K562 (cell line): Measurements from ENCODE around the gene CHRDL2. TPM values are rescaled to one million over a fixed set of nuclear protein-coding genes. Genes with fewer than 3 reads are reported as not detected.

Experiments
- ATAC-seq: fragments of 200-7000 bp; cut with Tn5 transposase; 3 replicates; pipeline ENCODE4 v1.9.1; 2020; ENCODE audit warnings: moderate library complexity
- BruUV-seq: library from RNA; stranded (reverse); fragments of 400-500 nt; replicated peaks from 2 replicates; lab custom pipeline; 2021; lab: Mats Ljungman, UMichigan
- CTCF ChIA-PET: fragments of 300-600 bp; formaldehyde crosslinking; extraction: SDS; loops from one replicate; lab custom pipeline; 2021; ENCODE audit warnings: low intra/inter-chr PET ratio; lab: Yijun Ruan, JAX
- POLR2A ChIA-PET: fragments of 300-600, 350-650 bp; sonication (Branson Sonifier 250); formaldehyde crosslinking; extraction: SDS; loops from one replicate; lab custom pipeline; 2021; ENCODE audit warnings: antibody characterized with exemption, inconsistent platforms; lab: Yijun Ruan, JAX
- DNase-seq, 4 experiments: peaks; one replicate each; pipeline versions ENCODE4 v3.0.0 to v3.0.0-alpha.2; 2011 to 2018; ENCODE audit warnings: low spot score in 3 of 4, mixed read lengths in 3 of 4; ENCODE audit errors: extremely low read depth in 1 of 4
- FAIRE-seq: peaks from 2 replicates; lab custom pipeline; 2011; peaks lifted over from hg19 to GRCh38; lab: Jason Lieb, UNC
- H2AFZ ChIP-seq: 2 replicates; pipeline ENCODE4 v1.6.0; 2011; ENCODE audit warnings: low read depth, low read length, control low read depth, inconsistent platforms
- H3K27ac ChIP-seq: fragments of 200-600 bp; 3 replicates; pipeline ENCODE4 v1.8.0; 2011; ENCODE audit warnings: low read depth, mild to moderate bottlenecking, control low read depth, inconsistent platforms, low read length, moderate library complexity, mixed read lengths; ENCODE audit errors: extremely low read depth
- H3K27me3 ChIP-seq, 2 experiments: fragments of 300-600 bp in 1 of 2; 2 replicates in 1 of 2; 3 replicates in 1 of 2; pipeline versions ENCODE4 v1.6.0 to v1.8.0; 2011; ENCODE audit warnings: inconsistent platforms in 2 of 2, low read length in 2 of 2, mild to moderate bottlenecking in 1 of 2, mixed read lengths in 1 of 2, moderate library complexity in 1 of 2; ENCODE audit not compliant: control insufficient read depth in 2 of 2, insufficient read depth in 2 of 2
- H3K36me3 ChIP-seq: fragments of 300-600 bp; 3 replicates; pipeline ENCODE4 v1.8.0; 2011; ENCODE audit warnings: mild to moderate bottlenecking, low read length, inconsistent platforms; ENCODE audit not compliant: control insufficient read depth, insufficient read depth
- H3K4me1 ChIP-seq, 2 experiments: fragments of 200-600 bp in 1 of 2; replicated peaks in 1 of 2; 2 replicates in 1 of 2; 3 replicates in 1 of 2; pipeline versions ENCODE4 v1.5.1 to v1.8.0; 2011; ENCODE audit warnings: inconsistent platforms in 2 of 2, low read length in 2 of 2, mild to moderate bottlenecking in 1 of 2, mixed read lengths in 1 of 2, moderate library complexity in 1 of 2; ENCODE audit not compliant: control insufficient read depth in 2 of 2, insufficient read depth in 2 of 2
- H3K4me2 ChIP-seq: 2 replicates; pipeline ENCODE4 v1.6.1; 2011; ENCODE audit warnings: low read length, control low read depth, inconsistent platforms, mixed read lengths; ENCODE audit not compliant: insufficient read depth
- H3K4me3 ChIP-seq: fragments of 200-600 bp; sonication (generic), shearing (Covaris generic); 2 replicates; pipeline ENCODE4 v1.5.1; 2016; ENCODE audit warnings: control low read depth, inconsistent platforms
- H3K79me2 ChIP-seq: fragments of 200-600 bp; 3 replicates; pipeline ENCODE4 v1.8.0; 2011; ENCODE audit warnings: low read length, inconsistent platforms; ENCODE audit not compliant: control insufficient read depth, insufficient read depth
- H3K9ac ChIP-seq, 2 experiments: 2 replicates each; pipeline versions ENCODE4 v1.6.0 to v1.6.1; 2011; ENCODE audit warnings: low read depth in 2 of 2, low read length in 2 of 2, control low read depth in 1 of 2, inconsistent platforms in 1 of 2, mild to moderate bottlenecking in 1 of 2, mixed read lengths in 1 of 2; ENCODE audit not compliant: insufficient read depth in 1 of 2
- H3K9me1 ChIP-seq: one replicate; pipeline ENCODE4 v1.6.0; 2011; ENCODE audit warnings: inconsistent platforms, mild to moderate bottlenecking, low read length, moderate library complexity; ENCODE audit not compliant: control insufficient read depth, insufficient read depth
- H3K9me3 ChIP-seq: replicated peaks from 2 replicates; pipeline ENCODE4 v1.5.1; 2011; ENCODE audit warnings: low read depth, low read length, inconsistent platforms; ENCODE audit not compliant: control insufficient read depth, insufficient read depth
- H4K20me1 ChIP-seq: replicated peaks from 2 replicates; pipeline ENCODE4 v1.6.1; 2011; ENCODE audit warnings: low read length, inconsistent platforms, mixed read lengths; ENCODE audit not compliant: control insufficient read depth, insufficient read depth
- EGR1 ChIP-seq: fragments of 450-650 bp; conservative IDR thresholded peaks from 2 replicates; pipeline ENCODE4 v1.6.1; 2017; ENCODE audit warnings: mild to moderate bottlenecking
- GTF2E2 ChIP-seq: fragments of 200-800 bp; sonication (Bioruptor generic); IDR thresholded peaks from 2 replicates; pipeline ENCODE4 v1.6.1; 2016; ENCODE audit warnings: missing genetic modification characterization, missing compliant biosample characterization
- NFE2 ChIP-seq: IDR thresholded peaks from 2 replicates; pipeline ENCODE4 v1.6.1; 2014; ENCODE audit warnings: antibody characterized with exemption, low read depth
- SNIP1 ChIP-seq: fragments of 450-650 bp; IDR thresholded peaks from 2 replicates; pipeline ENCODE4 v1.7.1; 2017; ENCODE audit warnings: low read depth, mild to moderate bottlenecking
- STAG1 ChIP-seq: sonication (generic); formaldehyde crosslinking; IDR thresholded peaks from 2 replicates; pipeline ENCODE4 v1.5.0; 2020; ENCODE audit warnings: missing genetic modification reagents, borderline replicate concordance
- TRIM28 ChIP-seq: fragments of 450-650 bp; IDR thresholded peaks from 2 replicates; pipeline ENCODE4 v1.6.1; 2017
- XRCC4 ChIP-seq: IDR thresholded peaks from one replicate; pipeline ENCODE4 v1.6.1; 2011; ENCODE audit not compliant: insufficient read depth, insufficient read length; ENCODE audit errors: extremely low read depth
- ZBTB17 ChIP-seq: fragments of 450-650 bp; formaldehyde crosslinking; IDR thresholded peaks from 2 replicates; pipeline ENCODE4 v1.4.0; 2020; ENCODE audit warnings: mild to moderate bottlenecking
- ZNF282 ChIP-seq: sonication (generic); formaldehyde crosslinking; IDR thresholded peaks from 2 replicates; pipeline ENCODE4 v1.8.1; 2023; ENCODE audit warnings: missing genetic modification reagents
- ZNF512 ChIP-seq: IDR thresholded peaks from 2 replicates; pipeline ENCODE4 v1.6.1; 2016; ENCODE audit warnings: missing genetic modification characterization, missing compliant biosample characterization
- ZNF644 ChIP-seq: fragments of 200-800 bp; sonication (Bioruptor generic); IDR thresholded peaks from 2 replicates; pipeline ENCODE4 v1.6.1; 2016; ENCODE audit warnings: low read depth, missing genetic modification characterization, missing compliant biosample characterization
- WGBS: fragments of 100-300 bp; shearing (Covaris generic); methylation state at CpG from one replicate; pipeline ENCODE4 v1.1.6; 2016; ENCODE audit warnings: low coverage, mixed read lengths; ENCODE audit not compliant: insufficient coverage; ENCODE audit errors: missing lambda C conversion rate; 5-methylcytosine and 5-hydroxymethylcytosine counted together
- in situ Hi-C: fragments of 300-500 bp; cut with MboI; formaldehyde crosslinking; loops from 4 replicates; pipeline ENCODE4 v1.15.0; 2018; ENCODE audit warnings: inconsistent platforms, mixed read lengths
- intact Hi-C: fragments of 100-400 bp; cut with micrococcal nuclease; formaldehyde crosslinking; loops from 2 replicates; pipeline ENCODE4 v1.14.2; 2022
- polyA plus RNA-seq, 8 experiments: library from polyadenylated mRNA; depleted of rRNA in 4 of 8; stranded (reverse) in 5 of 8; unstranded in 3 of 8; fragments of >200 nt; fragmentation: Nextera tagmentation in 2 of 8; fragmentation: Illumina TruSeq in 1 of 8; extraction: Ambion mirVana in 2 of 8; extraction: Trizol in 1 of 8; gene quantifications; 2 replicates each; pipeline versions ENCODE4 v1.2.1 to v1.2.3, GENCODE V29; 2011 to 2014; ENCODE audit warnings: inconsistent platforms in 1 of 8, missing spikeins in 1 of 8
- total RNA-seq, 7 experiments: library from RNA; depleted of rRNA in 6 of 7; stranded (reverse); fragments of >200 nt in 6 of 7; fragmentation: Illumina TruSeq in 2 of 7; extraction: Trizol in 2 of 7; gene quantifications; 2 replicates each; pipeline versions ENCODE4 v1.2.1 to v1.2.3, GENCODE V29; 2011 to 2021; ENCODE audit warnings: low replicate concordance in 1 of 7
- TF ChIP-seq, protein P1 (sequence below): fragments of 250-450 bp; sonication (Bioruptor Pico); IDR thresholded peaks from 2 replicates; pipeline ENCODE4 v1.9.0; 2021; ENCODE audit warnings: mild to moderate bottlenecking, inconsistent platforms

CHRDL2 gene
- total and polyA plus RNA-seq, 9 of the 15 experiments (the other 6 are each of a cell fraction or from before 2014, with no cell fraction given): not detected

- H3K27ac ChIP-seq: no peak overlapping the region
- intact Hi-C loops: no loop called here
- DNase-seq (no peak), FAIRE-seq (no peak)
- no peaks in the 10 kb centered on the region for H3K36me3 ChIP-seq
- no peaks in the 10 kb centered on the region for H3K9me1 ChIP-seq
- no peak overlapping the region for H3K9ac ChIP-seq
- no peaks in the 10 kb centered on the region; a peak in 1 of 5 replicates for H3K4me1 ChIP-seq
- no peak overlapping the region for H3K4me3 ChIP-seq
- 28% methylated on average over 4 of the region's 4 CpGs for WGBS
- H3K27me3 ChIP-seq: peaks cover 0 to 2% of the 10 kb centered on the region in 2 experiments; a peak in 1 of 5 replicates
- H3K79me2 ChIP-seq: no peaks in the 10 kb centered on the region
- H4K20me1 ChIP-seq: no peaks in the 10 kb centered on the region
- no peaks in the 10 kb centered on the region for H3K9me3 ChIP-seq
- no peak for TF ChIP-seq GTF2E2 (tag)
- no peak for TF ChIP-seq ZNF512 (tag)
- no peak for TF ChIP-seq EGR1
- TF ChIP-seq XRCC4: no peak
- TF ChIP-seq STAG1 (CRISPR knock-in tag): no peak
- TF ChIP-seq ZNF644: no peak
- no peak for TF ChIP-seq TRIM28
- TF ChIP-seq ZBTB17: no peak
- no peak for TF ChIP-seq NFE2
- no peak for TF ChIP-seq ZNF282 (CRISPR knock-in tag)
- TF ChIP-seq, protein P1, sequence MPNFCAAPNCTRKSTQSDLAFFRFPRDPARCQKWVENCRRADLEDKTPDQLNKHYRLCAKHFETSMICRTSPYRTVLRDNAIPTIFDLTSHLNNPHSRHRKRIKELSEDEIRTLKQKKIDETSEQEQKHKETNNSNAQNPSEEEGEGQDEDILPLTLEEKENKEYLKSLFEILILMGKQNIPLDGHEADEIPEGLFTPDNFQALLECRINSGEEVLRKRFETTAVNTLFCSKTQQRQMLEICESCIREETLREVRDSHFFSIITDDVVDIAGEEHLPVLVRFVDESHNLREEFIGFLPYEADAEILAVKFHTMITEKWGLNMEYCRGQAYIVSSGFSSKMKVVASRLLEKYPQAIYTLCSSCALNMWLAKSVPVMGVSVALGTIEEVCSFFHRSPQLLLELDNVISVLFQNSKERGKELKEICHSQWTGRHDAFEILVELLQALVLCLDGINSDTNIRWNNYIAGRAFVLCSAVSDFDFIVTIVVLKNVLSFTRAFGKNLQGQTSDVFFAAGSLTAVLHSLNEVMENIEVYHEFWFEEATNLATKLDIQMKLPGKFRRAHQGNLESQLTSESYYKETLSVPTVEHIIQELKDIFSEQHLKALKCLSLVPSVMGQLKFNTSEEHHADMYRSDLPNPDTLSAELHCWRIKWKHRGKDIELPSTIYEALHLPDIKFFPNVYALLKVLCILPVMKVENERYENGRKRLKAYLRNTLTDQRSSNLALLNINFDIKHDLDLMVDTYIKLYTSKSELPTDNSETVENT (CRISPR knock-in tag): no peak
- no peak for TF ChIP-seq SNIP1
- TF ChIP-seq, all 486 proteins: peak for 0
- Histone ChIP-seq H3K4me2 (no peak overlapping the region), H2AFZ (peak overlapping the region; percentile 32; the same call in 1 of the 2 replicates)
- ChIA-PET POLR2A (interaction anchor here (0.8 kb wide), 2 partner anchors 14 to 16 kb away, joined by 3 read pairs; no protein-coding TSS in a partner anchor), CTCF (no interaction called here)
- ATAC-seq: peak; percentile 53
- BruUV-seq: no TSS peak
- in situ Hi-C loops: loop anchor here (5.0 kb wide), 1 partner anchor 54 kb away; no protein-coding TSS in a partner anchor
Observed at GRCh38 chr11:74686792-74687191, 44.4 kb downstream of the CHRDL2 start.
